ENCODE data around the gene IP6K2.

DNA sequence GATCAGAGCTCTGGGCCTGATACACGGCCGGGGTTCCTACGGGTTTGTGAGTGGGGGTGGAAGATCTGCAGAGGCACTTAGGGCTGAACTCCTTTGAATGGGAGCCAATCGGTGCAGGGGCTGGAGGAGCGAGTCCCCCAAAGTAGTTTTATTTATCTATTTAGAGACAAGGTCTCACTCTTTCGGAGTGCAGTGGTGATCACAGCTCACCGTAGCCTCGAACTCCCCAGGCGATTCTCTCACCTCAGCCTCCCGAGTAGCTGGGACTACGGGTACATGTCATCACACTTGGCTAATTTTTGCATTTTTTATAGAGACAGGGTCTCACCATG lies 52.7 kb downstream of the IP6K2 start:
- TF ChIP-seq, protein P1, sequence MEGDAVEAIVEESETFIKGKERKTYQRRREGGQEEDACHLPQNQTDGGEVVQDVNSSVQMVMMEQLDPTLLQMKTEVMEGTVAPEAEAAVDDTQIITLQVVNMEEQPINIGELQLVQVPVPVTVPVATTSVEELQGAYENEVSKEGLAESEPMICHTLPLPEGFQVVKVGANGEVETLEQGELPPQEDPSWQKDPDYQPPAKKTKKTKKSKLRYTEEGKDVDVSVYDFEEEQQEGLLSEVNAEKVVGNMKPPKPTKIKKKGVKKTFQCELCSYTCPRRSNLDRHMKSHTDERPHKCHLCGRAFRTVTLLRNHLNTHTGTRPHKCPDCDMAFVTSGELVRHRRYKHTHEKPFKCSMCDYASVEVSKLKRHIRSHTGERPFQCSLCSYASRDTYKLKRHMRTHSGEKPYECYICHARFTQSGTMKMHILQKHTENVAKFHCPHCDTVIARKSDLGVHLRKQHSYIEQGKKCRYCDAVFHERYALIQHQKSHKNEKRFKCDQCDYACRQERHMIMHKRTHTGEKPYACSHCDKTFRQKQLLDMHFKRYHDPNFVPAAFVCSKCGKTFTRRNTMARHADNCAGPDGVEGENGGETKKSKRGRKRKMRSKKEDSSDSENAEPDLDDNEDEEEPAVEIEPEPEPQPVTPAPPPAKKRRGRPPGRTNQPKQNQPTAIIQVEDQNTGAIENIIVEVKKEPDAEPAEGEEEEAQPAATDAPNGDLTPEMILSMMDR (IDR thresholded peaks at IDR 0.05), result no peak
- no peak for TF ChIP-seq POLR2A (IDR thresholded peaks at IDR 0.05)
